Spleen (tissue), 13 donors: ENCODE data around the gene ELF2. TPM values are rescaled to one million over a fixed set of nuclear protein-coding genes. Genes with fewer than 3 reads are reported as not detected.

Experiments
- DNase-seq: peaks from one replicate; pipeline ENCODE4 v3.0.0-alpha.2; 2020
- H3K27ac ChIP-seq, 8 donors: fragments of 200-600 bp; sonication (generic) in 7 of 8; 1 replicate in 4 of 8; 2 replicates in 4 of 8; pipeline versions ENCODE4 v1.5.0 to v1.8.0; 2016 to 2021; ENCODE audit warnings: inconsistent platforms in 4 of 8, mild to moderate bottlenecking in 4 of 8, moderate library complexity in 1 of 8
- H3K27me3 ChIP-seq, 7 donors: fragments of 200-600 bp; sonication (generic) in 6 of 7; replicated peaks in 1 of 7; 1 replicate in 4 of 7; 2 replicates in 3 of 7; pipeline versions ENCODE4 v1.5.0 to v1.8.0; 2016 to 2021; ENCODE audit warnings: inconsistent platforms in 3 of 7, mild to moderate bottlenecking in 1 of 7
- H3K36me3 ChIP-seq, 6 donors: fragments of 200-600 bp; sonication (generic) in 5 of 6; 1 replicate in 4 of 6; 2 replicates in 2 of 6; pipeline versions ENCODE4 v1.5.0 to v1.8.0; 2016 to 2021; ENCODE audit warnings: inconsistent platforms in 2 of 6
- H3K4me1 ChIP-seq, 6 donors: fragments of 200-600 bp; sonication (generic) in 5 of 6; 1 replicate in 3 of 6; 2 replicates in 3 of 6; pipeline versions ENCODE4 v1.5.0 to v1.8.0; 2016 to 2021; ENCODE audit warnings: inconsistent platforms in 3 of 6
- H3K4me3 ChIP-seq, 8 donors: fragments of 200-600 bp; sonication (generic) in 7 of 8; 1 replicate in 4 of 8; 2 replicates in 4 of 8; pipeline versions ENCODE4 v1.5.0 to v1.8.0; 2016 to 2021; ENCODE audit warnings: inconsistent platforms in 4 of 8, mild to moderate bottlenecking in 4 of 8, moderate library complexity in 2 of 8
- H3K9me3 ChIP-seq, 8 donors: fragments of 200-600 bp; sonication (generic) in 7 of 8; 1 replicate in 4 of 8; 2 replicates in 4 of 8; pipeline versions ENCODE4 v1.5.0 to v1.8.0; 2016 to 2021; ENCODE audit warnings: inconsistent platforms in 4 of 8
- CTCF ChIP-seq, 11 experiments: fragments of 200-600 bp in 7 of 11; fragments of 450-650 bp in 4 of 11; sonication (generic) in 4 of 11; IDR thresholded peaks in 8 of 11; conservative IDR thresholded peaks in 3 of 11; 1 replicate in 7 of 11; 2 replicates in 4 of 11; pipeline versions ENCODE4 v1.4.0 to v1.8.0; 2016 to 2021; ENCODE audit warnings: antibody characterized with exemption in 11 of 11, inconsistent platforms in 4 of 11, mild to moderate bottlenecking in 1 of 11
- POLR2A ChIP-seq, 3 donors: fragments of 450-650 bp; IDR thresholded peaks; one replicate each; pipeline ENCODE4 v1.5.1; 2017; ENCODE audit warnings: antibody characterized with exemption in 3 of 3, mild to moderate bottlenecking in 1 of 3
- POLR2AphosphoS5 ChIP-seq, 3 donors: sonication (generic); formaldehyde crosslinking; IDR thresholded peaks; one replicate each; pipeline ENCODE4 v1.5.1; 2017; ENCODE audit warnings: antibody characterized with exemption in 3 of 3
- WGBS, 5 donors: extraction: QIAGEN DNeasy Blood & Tissue Kit in 3 of 5; methylation state at CpG; one replicate each; pipeline versions ENCODE4 v1.1.5 to v1.1.7; 2013 to 2018; 5-methylcytosine and 5-hydroxymethylcytosine counted together
- intact Hi-C: fragments of 100-400 bp; cut with DNase I; formaldehyde crosslinking; loops from one replicate; pipeline ENCODE4 v1.15.0; 2023; ENCODE audit warnings: low total_unique reads
- long read RNA-seq, 2 donors: transcript quantifications; one replicate each; lab custom pipeline, GENCODE V29; 2026
- polyA plus RNA-seq, 3 donors: library from polyadenylated mRNA; stranded (reverse); fragments of 200-250 nt; gene quantifications; one replicate each; pipeline ENCODE4 v1.2.1, GENCODE V29; 2013
- total RNA-seq, 7 donors: library from RNA; depleted of rRNA in 3 of 7; stranded (reverse); fragments of >200 nt in 3 of 7; fragmentation: NEBNext Ultra II Directional in 4 of 7; extraction: Animal tissue kit (Norgen Biotek cat#: 25700) in 4 of 7; gene quantifications; one replicate each; pipeline versions ENCODE4 v1.1.0 to v1.2.1, GENCODE V29; 2016 to 2021
- donor health status: healthy with polysubstance abuse.
- donor health status: DM: no; HTN: no; CAD: no; lungs with moderate emphysema.
- donor health status: DM: no; HTN: no; CAD: no.
- donor health status: Bipolar disorder and iron deficiency.
- donor health status: healthy.
- donor health status: DM: no; HTN: no; CAD: no.
- donor health status: DM: yes; HTN: yes; CAD: no.

Gene ELF2
- total RNA-seq, result 10 to 100 TPM; 57.8 to 85.8 (median 69.1) TPM
- 10 to 100 TPM; 13.0 to 14.7 (median 13.9) TPM for polyA plus RNA-seq
- long read RNA-seq, donor 1, partial matches to known transcripts, result 0 of 6 reads
- long read RNA-seq, donor 1, other reads (novel, unspliced or antisense), result 0 of 6 reads
- long read RNA-seq, donor 2, partial matches to known transcripts, result 0 of 8 reads
- long read RNA-seq, donor 2, other reads (novel, unspliced or antisense), result 0 of 8 reads

GRCh38 chr4:139177049-139177868 is at the start of gene ELF2:
Gene ELF2, minus strand, starts transcription at chr4:139177218. Its CDS starts 39,517 bp downstream, at chr4:139137701.
- peaks cover 13 to 51% (median 30%) of the 10 kb centered on the region in 6 donors for H3K4me1 ChIP-seq
- WGBS, 5 donors, result 0 to 2% (median 1%) methylated on average over 26 to 81 of the region's 83 CpGs
- peak within 1 kb of the TSS; percentile 95 to 100 (median 99) for H3K27ac ChIP-seq
- DNase-seq, result peak; percentile 98
- H3K36me3 ChIP-seq, result no peaks in the 10 kb centered on the region
- intact Hi-C loops, result loop anchor here (10.0 kb wide), 1 partner anchor 82 kb away; no protein-coding TSS in a partner anchor
- H3K27me3 ChIP-seq, result no peaks in the 10 kb centered on the region
- peak; percentile 59 to 85 (median 72) for TF ChIP-seq POLR2AphosphoS5 (IDR thresholded peaks at IDR 0.05)
- TF ChIP-seq CTCF (IDR thresholded peaks at IDR 0.05 in 8 of 11, conservative IDR thresholded peaks at IDR 0.05 in 3 of 11), result no peak
- H3K4me3 ChIP-seq, result peak within 1 kb of the TSS; percentile 72 to 97 (median 89)
- no peaks in the 10 kb centered on the region for H3K9me3 ChIP-seq

GRCh38 chr4:139223682-139224317 is 46.8 kb upstream of the ELF2 start:
- Histone ChIP-seq H3K9me3 (no peaks in the 10 kb centered on the region), H3K27me3 (no peaks in the 10 kb centered on the region), H3K36me3 (no peaks in the 10 kb centered on the region), H3K4me1 (peaks cover 0 to 12% (median 0%) of the 10 kb centered on the region in 6 donors), H3K27ac (peak overlapping the region in 2 of 8 donors; percentile 27 to 35), H3K4me3 (no peak overlapping the region)
- WGBS, 5 donors, result 75 to 82% (median 80%) methylated on average over 2 of the region's 2 CpGs
- intact Hi-C loops, result no loop called here
- no peak for DNase-seq
- TF ChIP-seq CTCF (IDR thresholded peaks at IDR 0.05 in 8 of 11, conservative IDR thresholded peaks at IDR 0.05 in 3 of 11), result no peak
- TF ChIP-seq POLR2AphosphoS5 (IDR thresholded peaks at IDR 0.05), result no peak
- no peak for TF ChIP-seq POLR2A (IDR thresholded peaks at IDR 0.05)

GRCh38 chr4:139222215-139222614 is 45.2 kb upstream of the ELF2 start:
- H3K36me3 ChIP-seq, result no peaks in the 10 kb centered on the region
- DNase-seq, result no peak
- H3K27ac ChIP-seq, result no peak overlapping the region
- peaks cover 0 to 7% (median 0%) of the 10 kb centered on the region in 6 donors for H3K4me1 ChIP-seq
- TF ChIP-seq POLR2AphosphoS5 (IDR thresholded peaks at IDR 0.05), result no peak
- no peak for TF ChIP-seq CTCF (IDR thresholded peaks at IDR 0.05 in 8 of 11, conservative IDR thresholded peaks at IDR 0.05 in 3 of 11)
- no peak for TF ChIP-seq POLR2A (IDR thresholded peaks at IDR 0.05)
- 91 to 94% (median 93%) methylated on average over 5 of the region's 5 CpGs for WGBS, 5 donors
- no peak overlapping the region for H3K4me3 ChIP-seq
- intact Hi-C loops, result no loop called here
- H3K9me3 ChIP-seq, result no peaks in the 10 kb centered on the region
- no peaks in the 10 kb centered on the region for H3K27me3 ChIP-seq
